ENCODE results near the gene ARHGEF39. TPM values are rescaled to one million over a fixed set of nuclear protein-coding genes. Genes with fewer than 3 reads are reported as not detected.

The ARHGEF39 gene
- total RNA-seq, 4 donors from 2014 or later: 1.6 to 7.4 (median 5.8) TPM

DNA sequence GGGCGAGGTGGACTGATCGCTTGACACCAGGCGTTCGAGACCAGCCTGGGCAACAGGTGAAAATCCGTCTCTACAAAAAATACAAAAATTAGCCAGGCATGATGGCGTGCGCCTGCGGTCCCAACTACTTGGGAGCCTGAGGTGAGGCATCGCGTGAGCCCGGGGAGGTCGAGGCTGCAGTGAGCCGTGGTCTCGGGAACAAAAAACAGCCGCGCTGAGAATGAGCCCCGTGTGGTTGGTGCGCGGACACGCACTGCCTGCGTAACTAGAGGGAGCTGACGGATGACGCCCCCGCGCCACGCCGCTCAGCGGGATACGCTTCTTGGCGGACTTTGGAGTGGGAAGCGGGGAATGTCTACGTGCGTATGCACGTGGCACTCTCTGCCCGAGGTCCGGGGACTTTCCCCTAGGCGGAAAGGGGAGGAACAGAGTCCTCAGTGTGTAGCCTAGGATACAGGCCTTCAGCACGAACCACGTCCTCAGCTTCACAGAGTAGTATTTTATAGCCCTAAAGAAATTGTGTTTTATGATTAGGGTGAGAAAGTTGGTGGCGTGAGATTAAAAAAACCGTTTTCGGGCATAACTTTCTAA lies 7.4 kb downstream of the ARHGEF39 start, which contains the start of gene RMRP:
Gene RMRP, minus strand, starts transcription at position 474 of the 591 bp plus-strand sequence.
- in situ Hi-C loops (cut with MboI; ENCODE audit: low pct_ligation_motif_present in 1 of 4, low pct_unique_long_range_greater_than_20kb in 1 of 4, low sequenced_read_pairs in 3 of 4): loop anchor here in 1 of 4 donors (10.0 kb wide), 1 partner anchor 87 kb away; the partner anchor contains the start of genes GBA2 and RGP1
- intact Hi-C loops (cut with DNase I; ENCODE audit: low total_unique reads): loop anchor here (5.0 kb wide), 1 partner anchor 70 kb away; no protein-coding TSS in a partner anchor
- Histone ChIP-seq H3K4me1 (peaks cover 12 to 57% (median 44%) of the 10 kb centered on the region in 4 donors), H3K36me3 (no peaks in the 10 kb centered on the region), H3K9me3 (no peaks in the 10 kb centered on the region), H3K4me3 (peak within 1 kb of the TSS; percentile 78 to 94 (median 85)), H3K27ac (peak within 1 kb of the TSS; percentile 95 to 99 (median 98)), H3K27me3 (no peaks in the 10 kb centered on the region)
- TF ChIP-seq POLR2AphosphoS5 (IDR thresholded peaks at IDR 0.05) (peak; percentile 89 to 95 (median 94)), EP300 (IDR thresholded peaks at IDR 0.05; ENCODE audit: low read depth) (peak; percentile 87), POLR2A (IDR thresholded peaks at IDR 0.05) (peak; percentile 81)
- TF ChIP-seq, protein P1, sequence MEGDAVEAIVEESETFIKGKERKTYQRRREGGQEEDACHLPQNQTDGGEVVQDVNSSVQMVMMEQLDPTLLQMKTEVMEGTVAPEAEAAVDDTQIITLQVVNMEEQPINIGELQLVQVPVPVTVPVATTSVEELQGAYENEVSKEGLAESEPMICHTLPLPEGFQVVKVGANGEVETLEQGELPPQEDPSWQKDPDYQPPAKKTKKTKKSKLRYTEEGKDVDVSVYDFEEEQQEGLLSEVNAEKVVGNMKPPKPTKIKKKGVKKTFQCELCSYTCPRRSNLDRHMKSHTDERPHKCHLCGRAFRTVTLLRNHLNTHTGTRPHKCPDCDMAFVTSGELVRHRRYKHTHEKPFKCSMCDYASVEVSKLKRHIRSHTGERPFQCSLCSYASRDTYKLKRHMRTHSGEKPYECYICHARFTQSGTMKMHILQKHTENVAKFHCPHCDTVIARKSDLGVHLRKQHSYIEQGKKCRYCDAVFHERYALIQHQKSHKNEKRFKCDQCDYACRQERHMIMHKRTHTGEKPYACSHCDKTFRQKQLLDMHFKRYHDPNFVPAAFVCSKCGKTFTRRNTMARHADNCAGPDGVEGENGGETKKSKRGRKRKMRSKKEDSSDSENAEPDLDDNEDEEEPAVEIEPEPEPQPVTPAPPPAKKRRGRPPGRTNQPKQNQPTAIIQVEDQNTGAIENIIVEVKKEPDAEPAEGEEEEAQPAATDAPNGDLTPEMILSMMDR (IDR thresholded peaks at IDR 0.05): peak; percentile 36 to 88 (median 55)
- peak; percentile 97 for DNase-seq
- 0 to 2% methylated on average over 3 to 42 of the region's 42 CpGs for WGBS, 2 donors (ENCODE audit: low coverage in 1 of 2)

DNA sequence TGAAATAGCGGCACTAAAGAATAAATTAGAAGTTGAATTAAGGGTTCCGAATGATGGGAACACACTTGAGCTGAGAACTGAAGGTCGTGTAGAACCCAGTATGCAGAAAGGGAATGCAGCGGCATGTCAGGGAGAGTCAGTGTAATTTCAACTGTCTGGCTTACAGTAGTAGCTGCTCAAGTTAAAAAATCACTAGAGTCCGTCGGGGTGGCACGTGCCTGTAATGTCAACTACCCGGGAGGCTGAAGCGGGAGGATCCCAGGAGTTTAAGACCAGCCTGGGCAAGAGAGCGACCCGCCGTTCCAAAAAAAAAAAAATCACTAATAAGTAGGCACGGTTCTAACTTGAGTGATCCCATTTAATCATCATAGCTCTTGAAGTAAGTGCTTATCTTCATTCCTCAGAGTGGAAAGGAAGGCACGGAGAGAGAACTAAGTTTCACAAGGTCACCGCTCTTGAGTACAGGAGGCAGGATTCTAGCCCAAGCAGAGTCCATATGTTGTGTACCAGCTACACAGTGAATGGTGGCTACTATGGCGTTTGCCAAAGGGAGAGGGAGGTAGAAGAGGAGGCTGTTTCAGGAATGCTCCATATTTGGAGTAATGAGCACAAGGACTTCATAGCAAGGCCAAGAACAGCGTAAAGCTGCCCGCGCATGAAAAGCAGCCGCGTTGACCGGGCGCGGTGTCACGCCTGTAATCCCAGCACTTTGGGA lies 8.0 kb downstream of the ARHGEF39 start:
- Histone ChIP-seq H3K9me3 (no peaks in the 10 kb centered on the region), H3K4me3 (peak overlapping the region in 3 of 4 donors; percentile 12 to 91 (median 78)), H3K4me1 (peaks cover 12 to 56% (median 44%) of the 10 kb centered on the region in 4 donors), H3K27ac (peak overlapping the region; percentile 95 to 99 (median 98)), H3K27me3 (no peaks in the 10 kb centered on the region), H3K36me3 (no peaks in the 10 kb centered on the region)
- intact Hi-C loops (cut with DNase I; ENCODE audit: low total_unique reads): loop anchor here (5.0 kb wide), 1 partner anchor 70 kb away; no protein-coding TSS in a partner anchor
- whole genome bisulfite sequencing, 2 donors (ENCODE audit: low coverage in 1 of 2): 38 to 58% methylated on average over 14 to 25 of the region's 25 CpGs
- DNase-seq: no peak
- in situ Hi-C loops (cut with MboI; ENCODE audit: low pct_ligation_motif_present in 1 of 4, low pct_unique_long_range_greater_than_20kb in 1 of 4, low sequenced_read_pairs in 3 of 4): loop anchor here in 1 of 4 donors (10.0 kb wide), 1 partner anchor 88 kb away; the partner anchor contains the start of genes GBA2 and RGP1
- TF ChIP-seq POLR2AphosphoS5 (IDR thresholded peaks at IDR 0.05): no peak
- no peak for TF ChIP-seq POLR2A (IDR thresholded peaks at IDR 0.05)
- no peak for TF ChIP-seq EP300 (IDR thresholded peaks at IDR 0.05; ENCODE audit: low read depth)
- TF ChIP-seq, protein P1 (IDR thresholded peaks at IDR 0.05): no peak

DNA sequence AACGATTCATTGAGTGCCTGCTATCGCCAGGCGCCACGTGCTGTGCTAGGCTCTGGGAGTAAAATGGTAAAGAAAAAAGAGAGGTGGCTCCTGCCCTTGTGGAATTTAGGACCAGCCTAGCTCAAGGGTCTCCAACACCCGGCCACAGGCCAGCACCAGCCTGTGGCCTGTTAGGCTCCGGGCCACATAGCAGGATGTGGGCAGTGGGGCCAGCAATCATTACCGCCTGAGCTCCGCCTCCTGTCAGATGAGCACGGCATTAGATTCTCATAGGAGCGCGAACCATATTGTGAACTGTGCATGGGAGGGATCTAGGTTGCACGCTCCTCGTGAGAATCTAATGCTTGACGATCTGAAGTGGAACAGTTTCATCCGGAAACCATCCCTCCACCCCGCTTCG lies 8.6 kb downstream of the ARHGEF39 start:
- H3K27me3 ChIP-seq: no peaks in the 10 kb centered on the region
- 78 to 81% methylated on average over 5 to 17 of the region's 17 CpGs for WGBS, 2 donors (ENCODE audit: low coverage in 1 of 2)
- H3K36me3 ChIP-seq: no peaks in the 10 kb centered on the region
- no peaks in the 10 kb centered on the region for H3K9me3 ChIP-seq
- TF ChIP-seq POLR2A (IDR thresholded peaks at IDR 0.05): no peak
- TF ChIP-seq POLR2AphosphoS5 (IDR thresholded peaks at IDR 0.05): no peak
- TF ChIP-seq, protein P1 (IDR thresholded peaks at IDR 0.05): no peak
- no peak for TF ChIP-seq EP300 (IDR thresholded peaks at IDR 0.05; ENCODE audit: low read depth)
- in situ Hi-C loops (cut with MboI; ENCODE audit: low pct_ligation_motif_present in 1 of 4, low pct_unique_long_range_greater_than_20kb in 1 of 4, low sequenced_read_pairs in 3 of 4): loop anchor here in 1 of 4 donors (10.0 kb wide), 1 partner anchor 88 kb away; the partner anchor contains the start of genes GBA2 and RGP1
- intact Hi-C loops (cut with DNase I; ENCODE audit: low total_unique reads): loop anchor here (5.0 kb wide), 1 partner anchor 71 kb away; no protein-coding TSS in a partner anchor
- peak overlapping the region; percentile 95 to 99 (median 98) for H3K27ac ChIP-seq
- H3K4me1 ChIP-seq: peaks cover 9 to 56% (median 42%) of the 10 kb centered on the region in 4 donors
- no peak overlapping the region for H3K4me3 ChIP-seq
- DNase-seq: no peak

DNA sequence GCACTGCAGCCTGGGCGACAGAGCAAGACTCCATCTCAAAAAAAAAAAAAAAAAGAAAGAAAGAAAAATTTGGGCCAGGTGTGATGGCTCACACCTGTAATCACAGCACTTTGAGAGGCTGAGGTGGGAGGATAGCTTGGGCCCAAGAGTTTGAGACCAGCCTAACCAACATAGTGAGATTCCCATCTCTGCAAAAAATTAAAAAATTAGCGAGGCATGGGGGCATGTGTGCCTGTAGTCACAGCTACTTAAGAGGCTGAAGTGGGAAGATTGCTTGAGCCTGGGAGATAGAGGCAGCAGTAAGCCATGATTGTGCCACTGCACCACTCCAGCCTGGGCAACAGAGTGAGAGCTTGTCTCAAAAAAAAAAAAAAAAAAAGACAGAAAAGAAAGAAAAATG lies 11.4 kb downstream of the ARHGEF39 start:
- Histone ChIP-seq H3K9me3 (no peaks in the 10 kb centered on the region), H3K27ac (peak overlapping the region in 3 of 4 donors; percentile 82 to 86 (median 84)), H3K4me3 (no peak overlapping the region), H3K27me3 (no peaks in the 10 kb centered on the region), H3K36me3 (no peaks in the 10 kb centered on the region), H3K4me1 (peaks cover 0 to 41% (median 27%) of the 10 kb centered on the region in 4 donors)
- TF ChIP-seq EP300 (IDR thresholded peaks at IDR 0.05; ENCODE audit: low read depth): no peak
- TF ChIP-seq POLR2A (IDR thresholded peaks at IDR 0.05): no peak
- TF ChIP-seq POLR2AphosphoS5 (IDR thresholded peaks at IDR 0.05): no peak
- TF ChIP-seq, protein P1 (IDR thresholded peaks at IDR 0.05): no peak
- no peak for DNase-seq
- 93 to 100% methylated on average over 1 to 2 of the region's 2 CpGs for WGBS, 2 donors (ENCODE audit: low coverage in 1 of 2)
- intact Hi-C loops (cut with DNase I; ENCODE audit: low total_unique reads): no loop called here
- in situ Hi-C loops (cut with MboI; ENCODE audit: low pct_ligation_motif_present in 1 of 4, low pct_unique_long_range_greater_than_20kb in 1 of 4, low sequenced_read_pairs in 3 of 4): loop anchor here in 1 of 4 donors (10.0 kb wide), 1 partner anchor 91 kb away; the partner anchor contains the start of genes GBA2 and RGP1
